ENCODE data around the gene IMMT.
"Not testable (repeated sequence)": the region's sequence is repeated elsewhere in the genome, so short reads cannot be mapped to it uniquely, and the experiment has no call there.

Gene IMMT

GRCh38 chr2:86211033-86211795, 16.0 kb upstream of the IMMT start:
- ChIA-PET POLR2A (no interaction called here), CTCF (interaction anchor here (1.1 to 1.3 kb wide), 2 partner anchors 9 to 11 kb away, joined by 3 to 5 read pairs; no protein-coding TSS in a partner anchor)
- TF ChIP-seq CTCF (IDR thresholded peaks at IDR 0.05; ENCODE audit: insufficient read depth, low read length, missing control alignments): no peak
- DNase-seq (ENCODE audit: low read depth, low spot score): no peak
- H3K4me3 ChIP-seq (ENCODE audit: low read depth, low read length): no peak overlapping the region

GRCh38 chr2:86204458-86204857, 9.2 kb upstream of the IMMT start:
- no peak for TF ChIP-seq CTCF (IDR thresholded peaks at IDR 0.05; ENCODE audit: insufficient read depth, low read length, missing control alignments)
- ChIA-PET CTCF (interaction anchor here (1.2 kb wide), 1 partner anchor 16 kb away, joined by 5 read pairs; no protein-coding TSS in a partner anchor), POLR2A (no interaction called here)
- H3K4me3 ChIP-seq (ENCODE audit: low read depth, low read length): no peak overlapping the region
- DNase-seq (ENCODE audit: low read depth, low spot score): no peak

- ChIA-PET POLR2A (no interaction called here), CTCF (interaction anchor here (1.2 kb wide), 1 partner anchor 17 kb away, joined by 5 read pairs; no protein-coding TSS in a partner anchor)
- H3K4me3 ChIP-seq (ENCODE audit: low read depth, low read length): no peak overlapping the region
- DNase-seq (ENCODE audit: low read depth, low spot score): no peak
- no peak for TF ChIP-seq CTCF (IDR thresholded peaks at IDR 0.05; ENCODE audit: insufficient read depth, low read length, missing control alignments)
These were observed 8.4 kb upstream of the IMMT start for GRCh38 chr2:86203614-86204013.

GRCh38 chr2:86202702-86203101, 7.4 kb upstream of the IMMT start:
- ChIA-PET POLR2A (no interaction called here), CTCF (interaction anchor here (1.7 to 3.6 kb wide), 2 partner anchors 18 to 169 kb away, joined by 3 to 12 read pairs; no protein-coding TSS in a partner anchor)
- TF ChIP-seq CTCF (IDR thresholded peaks at IDR 0.05; ENCODE audit: insufficient read depth, low read length, missing control alignments): no peak
- DNase-seq (ENCODE audit: low read depth, low spot score): no peak
- no peak overlapping the region for H3K4me3 ChIP-seq (ENCODE audit: low read depth, low read length)

GRCh38 chr2:86202336-86202692, 7.1 kb upstream of the IMMT start:
- ChIA-PET CTCF (interaction anchor here (1.7 to 3.6 kb wide), 2 partner anchors 19 to 169 kb away, joined by 3 to 12 read pairs; no protein-coding TSS in a partner anchor), POLR2A (no interaction called here)
- TF ChIP-seq CTCF (IDR thresholded peaks at IDR 0.05; ENCODE audit: insufficient read depth, low read length, missing control alignments): no peak
- DNase-seq (ENCODE audit: low read depth, low spot score): no peak
- no peak overlapping the region for H3K4me3 ChIP-seq (ENCODE audit: low read depth, low read length)

- no peak for TF ChIP-seq CTCF (IDR thresholded peaks at IDR 0.05; ENCODE audit: insufficient read depth, low read length, missing control alignments)
These were observed 6.5 kb upstream of the IMMT start for GRCh38 chr2:86201671-86202335.

GRCh38 chr2:86200564-86200963, 5.3 kb upstream of the IMMT start:
- CTCF ChIA-PET: interaction anchor here (0.9 to 3.6 kb wide), 3 partner anchors 20 to 172 kb away, joined by 3 to 12 read pairs (median 3); no protein-coding TSS in a partner anchor
- POLR2A ChIA-PET; H3K4me3 ChIP-seq (ENCODE audit: low read depth, low read length); DNase-seq (ENCODE audit: low read depth, low spot score): not testable (repeated sequence)

More at GRCh38 chr2:86201671-86202335, 6.5 kb upstream of the IMMT start:
- ChIA-PET POLR2A (no interaction called here), CTCF (interaction anchor here (1.7 to 3.6 kb wide), 2 partner anchors 19 to 170 kb away, joined by 3 to 12 read pairs; no protein-coding TSS in a partner anchor)
- no peak for DNase-seq (ENCODE audit: low read depth, low spot score)
- no peak overlapping the region for H3K4me3 ChIP-seq (ENCODE audit: low read depth, low read length)
